Endothelial cell of umbilical vein (primary cell): ENCODE results near the gene CDHR4. TPM values are rescaled to one million over a fixed set of nuclear protein-coding genes. Genes with fewer than 3 reads are reported as not detected.

ENCODE experiments used
- BruUV-seq: library from RNA; stranded (reverse); fragments of 400-500 nt; replicated peaks from 2 replicates; lab custom pipeline; 2021; lab: Mats Ljungman, UMichigan
- CTCF ChIA-PET: fragments of 300-600, 350-600 bp; sonication (Branson Sonifier 250); formaldehyde crosslinking; loops from one replicate; lab custom pipeline; 2021; ENCODE audit warnings: antibody characterized with exemption, inconsistent platforms; lab: Charles Lee
- POLR2A ChIA-PET: fragments of 300-600, 350-600 bp; sonication (Branson Sonifier 250); formaldehyde crosslinking; loops from one replicate; lab custom pipeline; 2021; ENCODE audit warnings: antibody characterized with exemption, inconsistent platforms; lab: Charles Lee
- DNase-seq: peaks from one replicate; pipeline ENCODE4 v3.0.0-alpha.2; 2011; ENCODE audit warnings: low read depth, low spot score
- FAIRE-seq: peaks from 2 replicates; lab custom pipeline; 2011; peaks lifted over from hg19 to GRCh38; lab: Jason Lieb, UNC
- H2AFZ ChIP-seq: 2 replicates; pipeline ENCODE4 v1.6.0; 2012; ENCODE audit warnings: low read depth, low read length, control low read depth, inconsistent platforms
- H3K27ac ChIP-seq: 2 replicates; pipeline ENCODE4 v1.5.1; 2011; ENCODE audit warnings: low read depth, mild to moderate bottlenecking, control low read depth, low read length, moderate library complexity; ENCODE audit not compliant: insufficient read depth
- H3K27me3 ChIP-seq, 2 experiments: 2 replicates each; pipeline versions ENCODE4 v1.6.0 to v1.6.1; 2011; ENCODE audit warnings: low read length in 2 of 2, mixed read lengths in 1 of 2; ENCODE audit not compliant: control insufficient read depth in 2 of 2, insufficient read depth in 2 of 2
- H3K36me3 ChIP-seq, 2 experiments: 2 replicates in 1 of 2; 3 replicates in 1 of 2; pipeline ENCODE4 v1.5.1; 2011; ENCODE audit warnings: low read length in 2 of 2, mild to moderate bottlenecking in 1 of 2, moderate library complexity in 1 of 2; ENCODE audit not compliant: control insufficient read depth in 2 of 2, insufficient read depth in 2 of 2; ENCODE audit errors: extremely low read depth in 1 of 2
- H3K4me1 ChIP-seq: 3 replicates; pipeline ENCODE4 v1.5.1; 2011; ENCODE audit warnings: mild to moderate bottlenecking, low read length; ENCODE audit not compliant: control insufficient read depth, insufficient read depth; ENCODE audit errors: extremely low read depth
- H3K4me2 ChIP-seq: 2 replicates; pipeline ENCODE4 v1.6.1; 2011; ENCODE audit warnings: low read length, control low read depth, mixed read lengths; ENCODE audit not compliant: insufficient read depth
- H3K4me3 ChIP-seq, 3 experiments: fragments of 200-600 bp in 1 of 3; sonication (generic), shearing (Covaris generic) in 1 of 3; replicated peaks in 1 of 3; 2 replicates each; pipeline ENCODE4 v1.5.1; 2011 to 2016; ENCODE audit warnings: control low read depth in 3 of 3, low read length in 3 of 3, mild to moderate bottlenecking in 2 of 3, inconsistent platforms in 1 of 3, low read depth in 1 of 3, moderate library complexity in 1 of 3; ENCODE audit not compliant: insufficient read depth in 1 of 3
- H3K79me2 ChIP-seq: 2 replicates; pipeline ENCODE4 v1.6.0; 2012; ENCODE audit warnings: low read length, inconsistent platforms; ENCODE audit not compliant: control insufficient read depth, insufficient read depth
- H3K9ac ChIP-seq: replicated peaks from 2 replicates; pipeline ENCODE3; 2011; ENCODE audit warnings: low read length, control low read depth; ENCODE audit not compliant: insufficient read depth; ENCODE audit errors: extremely low read depth
- H3K9me1 ChIP-seq: replicated peaks from 3 replicates; pipeline ENCODE4 v1.6.0; 2011; ENCODE audit warnings: mild to moderate bottlenecking, low read length; ENCODE audit not compliant: control insufficient read depth, insufficient read depth; ENCODE audit errors: extremely low read depth
- H3K9me3 ChIP-seq: replicated peaks from 2 replicates; pipeline ENCODE4 v1.5.1; 2012; ENCODE audit warnings: low read length, inconsistent platforms; ENCODE audit not compliant: control insufficient read depth, insufficient read depth
- H4K20me1 ChIP-seq: replicated peaks from 2 replicates; pipeline ENCODE3; 2011; ENCODE audit warnings: mild to moderate bottlenecking, low read length; ENCODE audit not compliant: control insufficient read depth, insufficient read depth; ENCODE audit errors: extremely low read depth
- EZH2 ChIP-seq: IDR thresholded peaks from 2 replicates; pipeline ENCODE4 v1.6.1; 2012; ENCODE audit warnings: borderline replicate concordance, low read depth, mild to moderate bottlenecking, moderate library complexity, low read length, inconsistent platforms; ENCODE audit not compliant: severe bottlenecking
- FOS ChIP-seq: IDR thresholded peaks from 2 replicates; pipeline ENCODE4 v1.6.1; 2011; ENCODE audit warnings: mild to moderate bottlenecking, low read length, moderate library complexity, borderline replicate concordance; ENCODE audit not compliant: insufficient read depth
- GATA2 ChIP-seq: IDR thresholded peaks from 2 replicates; pipeline ENCODE4 v1.7.0; 2011; ENCODE audit warnings: low read depth, mild to moderate bottlenecking, moderate library complexity, mixed read lengths, low read length; ENCODE audit not compliant: insufficient read length, insufficient read depth
- JUN ChIP-seq: IDR thresholded peaks from 2 replicates; pipeline ENCODE4 v1.6.1; 2011; ENCODE audit warnings: borderline replicate concordance, low read depth; ENCODE audit not compliant: insufficient read length, insufficient read depth
- MAX ChIP-seq: IDR thresholded peaks from 2 replicates; pipeline ENCODE4 v1.6.1; 2011; ENCODE audit not compliant: insufficient read depth, insufficient read length
- MYC ChIP-seq: IDR thresholded peaks from one replicate; pipeline ENCODE4 v1.6.1; 2011; ENCODE audit warnings: mild to moderate bottlenecking, low read depth, low read length
- POLR2A ChIP-seq: IDR thresholded peaks from 2 replicates; pipeline ENCODE4 v1.6.1; 2012; ENCODE audit warnings: low read depth, mild to moderate bottlenecking, control low read depth, low read length
- POLR2AphosphoS5 ChIP-seq: IDR thresholded peaks from 2 replicates; pipeline ENCODE4 v1.6.1; 2012; ENCODE audit warnings: low read depth, mild to moderate bottlenecking, control low read depth, low read length, moderate library complexity; ENCODE audit not compliant: insufficient read depth
- dilution Hi-C: fragments of 300-500 bp; cut with MboI; formaldehyde crosslinking; loops from one replicate; pipeline ENCODE4 v1.15.0; 2019; ENCODE audit warnings: low sequenced_read_pairs; ENCODE audit not compliant: extremely low pct_ligation_motif_present
- intact Hi-C: fragments of 100-400 bp; cut with micrococcal nuclease; formaldehyde crosslinking; loops from one replicate; pipeline ENCODE4 v1.10.0; 2022
- polyA plus RNA-seq, 4 experiments: library from polyadenylated mRNA; depleted of rRNA in 3 of 4; stranded (reverse) in 3 of 4; unstranded in 1 of 4; fragments of >200 nt; gene quantifications; 2 replicates each; pipeline versions ENCODE4 v1.2.1 to v1.2.3, GENCODE V29; 2011 to 2012; ENCODE audit warnings: missing spikeins in 1 of 4
- total RNA-seq: library from RNA; stranded (reverse); gene quantifications from 2 replicates; pipeline ENCODE4 v1.2.3, GENCODE V29; 2021
- TF ChIP-seq, protein P1 (sequence below), 2 donors: IDR thresholded peaks; 1 replicate in 1 of 2; 2 replicates in 1 of 2; pipeline ENCODE4 v1.5.1; 2011; ENCODE audit warnings: low read length in 2 of 2, mild to moderate bottlenecking in 2 of 2, moderate library complexity in 2 of 2, control low read depth in 1 of 2, inconsistent platforms in 1 of 2, low read depth in 1 of 2; ENCODE audit not compliant: insufficient read depth in 1 of 2; ENCODE audit errors: extremely low read depth in 1 of 2

The CDHR4 gene
- total and polyA plus RNA-seq, 2 donors (not counting 3 experiments of a cell fraction or from before 2014, with no cell fraction given) = 0.19 TPM; not detected in 1

GRCh38 chr3:49792371-49793150 lies 7.1 kb downstream of the CDHR4 start:
- Histone ChIP-seq H3K9me1 (no peaks in the 10 kb centered on the region), H3K9ac (no peak overlapping the region), H3K4me1 (peaks cover 3% of the 10 kb centered on the region), H3K4me2 (no peak overlapping the region), H3K79me2 (no peaks in the 10 kb centered on the region), H3K27ac (no peak overlapping the region), H3K4me3 (no peak overlapping the region), H3K36me3 (no peaks in the 10 kb centered on the region), H3K9me3 (no peaks in the 10 kb centered on the region), H2AFZ (no peak overlapping the region), H4K20me1 (no peaks in the 10 kb centered on the region), H3K27me3 (no peaks in the 10 kb centered on the region)
- FAIRE-seq (no peak), DNase-seq (no peak)
- intact Hi-C loops (no loop called here), dilution Hi-C loops (no loop called here)
- ChIA-PET CTCF (no interaction called here), POLR2A (no interaction called here)
- BruUV-seq = no TSS peak
- TF ChIP-seq POLR2A (no peak), EZH2 (no peak)
- TF ChIP-seq, protein P1, sequence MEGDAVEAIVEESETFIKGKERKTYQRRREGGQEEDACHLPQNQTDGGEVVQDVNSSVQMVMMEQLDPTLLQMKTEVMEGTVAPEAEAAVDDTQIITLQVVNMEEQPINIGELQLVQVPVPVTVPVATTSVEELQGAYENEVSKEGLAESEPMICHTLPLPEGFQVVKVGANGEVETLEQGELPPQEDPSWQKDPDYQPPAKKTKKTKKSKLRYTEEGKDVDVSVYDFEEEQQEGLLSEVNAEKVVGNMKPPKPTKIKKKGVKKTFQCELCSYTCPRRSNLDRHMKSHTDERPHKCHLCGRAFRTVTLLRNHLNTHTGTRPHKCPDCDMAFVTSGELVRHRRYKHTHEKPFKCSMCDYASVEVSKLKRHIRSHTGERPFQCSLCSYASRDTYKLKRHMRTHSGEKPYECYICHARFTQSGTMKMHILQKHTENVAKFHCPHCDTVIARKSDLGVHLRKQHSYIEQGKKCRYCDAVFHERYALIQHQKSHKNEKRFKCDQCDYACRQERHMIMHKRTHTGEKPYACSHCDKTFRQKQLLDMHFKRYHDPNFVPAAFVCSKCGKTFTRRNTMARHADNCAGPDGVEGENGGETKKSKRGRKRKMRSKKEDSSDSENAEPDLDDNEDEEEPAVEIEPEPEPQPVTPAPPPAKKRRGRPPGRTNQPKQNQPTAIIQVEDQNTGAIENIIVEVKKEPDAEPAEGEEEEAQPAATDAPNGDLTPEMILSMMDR (IDR thresholded peaks at IDR 0.05; ENCODE audit: extremely low read depth in 1 of 2, insufficient read depth in 1 of 2, low read depth in 1 of 2, low read length in 2 of 2) = no peak

GRCh38 chr3:49791571-49791970 lies 8.1 kb downstream of the CDHR4 start:
- H3K79me2 ChIP-seq = no peaks in the 10 kb centered on the region
- POLR2A ChIA-PET = no interaction called here
- no peaks in the 10 kb centered on the region for H4K20me1 ChIP-seq
- intact Hi-C loops = no loop called here
- BruUV-seq = no TSS peak
- H3K27me3 ChIP-seq = no peaks in the 10 kb centered on the region
- H3K4me1 ChIP-seq = peaks cover 9% of the 10 kb centered on the region
- H3K27ac ChIP-seq = no peak overlapping the region
- no peak overlapping the region for H3K9ac ChIP-seq
- no peak overlapping the region for H3K4me3 ChIP-seq
- no peaks in the 10 kb centered on the region for H3K36me3 ChIP-seq
- CTCF ChIA-PET = no interaction called here
- dilution Hi-C loops = no loop called here
- no peaks in the 10 kb centered on the region for H3K9me1 ChIP-seq
- no peak for TF ChIP-seq MAX
- no peak for TF ChIP-seq GATA2
- TF ChIP-seq FOS = no peak
- TF ChIP-seq JUN = no peak
- TF ChIP-seq MYC = no peak
- TF ChIP-seq, protein P1 (IDR thresholded peaks at IDR 0.05; ENCODE audit: extremely low read depth in 1 of 2, insufficient read depth in 1 of 2, low read depth in 1 of 2, low read length in 2 of 2) = no peak
- TF ChIP-seq EZH2 = no peak
- no peak for TF ChIP-seq POLR2A
- no peak for TF ChIP-seq POLR2AphosphoS5
- H2AFZ ChIP-seq = no peak overlapping the region
- FAIRE-seq = no peak
- no peak overlapping the region for H3K4me2 ChIP-seq
- no peaks in the 10 kb centered on the region for H3K9me3 ChIP-seq
- DNase-seq = no peak
